Limb (tissue), 2 donors: ENCODE data around the gene LRGUK.
A peak's percentile ranks its signal among the peaks of the same experiment; 100 is the strongest.
"Not testable (repeated sequence)": the region's sequence is repeated elsewhere in the genome, so short reads cannot be mapped to it uniquely, and the experiment has no call there.

ENCODE experiments used
- DNase-seq, 2 donors: peaks; one replicate each; pipeline ENCODE4 v3.0.0-alpha.2; 2016; ENCODE audit errors: extremely low spot score in 2 of 2

LRGUK gene

DNA sequence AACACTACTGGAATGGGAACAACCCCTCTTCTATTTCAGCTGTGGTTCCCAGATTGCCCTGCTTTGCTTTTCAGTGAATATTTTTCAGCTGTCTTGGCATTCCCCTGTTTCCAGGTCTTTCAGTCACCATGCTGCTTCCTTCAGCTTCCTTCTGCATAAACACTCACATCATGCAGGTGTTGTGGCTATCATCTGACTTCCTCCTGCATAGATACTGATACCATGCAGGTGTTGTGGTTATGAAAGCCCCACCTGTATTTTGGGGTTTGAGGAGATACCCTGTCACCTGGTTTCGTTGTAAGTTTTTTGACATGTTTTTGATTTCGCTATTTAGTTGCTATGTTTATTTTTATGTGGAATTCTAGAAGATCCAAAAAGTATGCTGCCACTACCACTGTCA lies 118.1 kb downstream of the LRGUK start:
- no peak for DNase-seq

DNA sequence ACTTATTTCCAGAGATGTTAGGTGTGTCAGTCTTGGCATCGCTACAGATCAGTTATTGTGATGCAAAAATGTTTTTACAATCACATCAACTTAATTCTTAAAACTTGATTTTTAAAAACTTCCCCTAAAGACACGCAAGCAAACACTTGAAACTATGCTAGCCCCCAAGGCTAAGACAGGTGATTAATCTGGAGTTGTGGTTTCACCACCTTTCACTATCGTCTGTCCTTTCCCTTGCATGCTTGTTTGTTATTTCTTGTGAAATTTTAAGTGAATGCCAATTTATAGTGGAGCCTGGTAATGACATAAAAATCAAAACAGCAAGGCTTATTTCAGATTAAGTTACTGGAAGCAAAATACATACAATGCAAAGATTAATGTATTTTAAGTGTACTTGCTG lies 119.2 kb downstream of the LRGUK start:
- no peak for DNase-seq

DNA sequence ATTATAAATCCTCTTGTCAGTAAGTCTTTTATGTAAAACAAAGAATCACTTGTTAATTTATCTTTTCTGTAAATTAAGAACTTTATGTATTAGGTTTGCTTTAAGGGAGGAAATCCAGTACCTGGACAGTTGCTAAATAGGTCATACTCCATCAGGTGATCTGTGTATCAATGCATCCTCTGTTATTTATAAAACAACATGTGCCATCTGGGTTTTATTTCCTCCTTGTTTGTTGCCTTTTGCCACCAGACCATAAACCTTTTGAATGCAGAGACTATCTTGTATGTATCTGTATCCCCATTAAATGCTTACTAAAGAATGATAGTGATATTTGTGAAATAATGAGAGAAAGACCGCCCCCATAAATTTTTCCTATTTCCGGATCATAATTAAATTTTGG lies 119.6 kb downstream of the LRGUK start:
- DNase-seq: no peak

- no peak for DNase-seq
These were observed 121.1 kb downstream of the LRGUK start for GRCh38 chr7:134248196-134248595.

- DNase-seq: no peak
These were observed 127.2 kb downstream of the LRGUK start for GRCh38 chr7:134254311-134254710.

DNA sequence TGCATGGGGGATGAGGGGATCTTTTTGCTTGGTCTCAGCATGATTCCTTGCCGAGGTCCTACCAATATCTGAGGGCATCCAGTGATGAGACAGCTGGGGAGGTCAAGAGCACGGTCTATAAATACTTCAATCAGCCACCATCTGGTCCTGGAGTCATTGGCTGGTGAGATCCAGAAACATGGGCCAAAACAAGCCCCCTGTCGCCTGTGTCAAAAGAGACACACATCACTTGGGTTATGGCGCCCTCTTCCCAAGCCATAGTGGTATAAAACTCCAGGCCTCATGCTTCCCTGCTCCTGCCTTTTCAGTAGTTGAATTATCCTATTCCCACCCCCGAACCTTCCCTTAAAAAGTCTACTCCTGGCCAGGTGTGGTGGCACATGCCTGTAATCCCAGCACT lies 128.7 kb downstream of the LRGUK start:
- DNase-seq: peak in 1 of 2 donors; percentile 1

- no peak for DNase-seq
These were observed 135.2 kb downstream of the LRGUK start for GRCh38 chr7:134262322-134262721.

DNA sequence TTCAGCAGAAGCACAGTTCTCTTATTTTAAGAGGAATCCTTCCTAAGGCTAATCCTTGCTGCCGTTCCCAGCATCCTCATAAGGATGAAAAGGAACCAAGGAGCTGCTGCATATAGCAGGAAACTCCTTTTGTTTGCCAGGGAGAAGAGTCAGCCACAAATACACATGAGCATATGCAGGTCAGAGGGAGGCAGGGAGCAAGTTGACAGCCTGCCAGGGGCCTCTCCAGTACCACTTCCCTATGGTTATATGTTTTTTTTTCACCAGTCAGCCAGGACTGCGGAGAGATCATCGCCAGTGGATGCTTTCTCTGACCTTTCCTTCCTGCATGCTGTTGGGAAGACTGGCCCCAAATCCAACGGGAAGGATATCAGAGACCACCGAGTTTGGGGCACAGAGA lies 149.8 kb downstream of the LRGUK start:
- no peak for DNase-seq

DNA sequence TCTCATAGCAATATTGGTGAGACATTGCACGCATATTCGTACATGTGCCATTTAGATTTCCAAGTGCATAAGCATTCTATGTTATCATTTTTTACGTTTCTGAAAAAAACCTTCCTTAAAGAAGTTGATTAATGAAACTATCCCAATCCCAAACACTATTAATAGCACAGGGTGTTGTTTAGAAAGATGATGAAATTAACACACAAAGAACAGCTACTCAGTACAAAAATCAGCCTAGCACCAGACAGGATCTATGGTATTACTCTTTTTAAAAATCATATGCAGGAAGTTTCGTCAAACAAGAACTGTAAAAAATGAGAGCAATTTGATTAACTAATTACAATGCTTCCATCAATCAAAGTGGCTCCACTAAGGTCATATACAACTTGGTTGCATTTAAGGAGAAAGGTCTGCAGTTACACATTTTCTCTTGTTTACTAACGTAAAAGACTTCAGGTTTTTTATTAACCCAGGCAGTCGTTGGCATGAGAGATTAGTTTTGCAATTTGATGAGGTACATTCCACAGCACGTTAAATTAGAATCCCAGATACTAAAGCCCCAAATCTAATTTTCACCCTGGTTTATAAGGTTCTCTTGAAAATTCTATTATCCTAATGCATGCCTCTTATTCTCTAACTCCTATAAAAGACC lies 151.5 kb downstream of the LRGUK start:
- DNase-seq: no peak

DNA sequence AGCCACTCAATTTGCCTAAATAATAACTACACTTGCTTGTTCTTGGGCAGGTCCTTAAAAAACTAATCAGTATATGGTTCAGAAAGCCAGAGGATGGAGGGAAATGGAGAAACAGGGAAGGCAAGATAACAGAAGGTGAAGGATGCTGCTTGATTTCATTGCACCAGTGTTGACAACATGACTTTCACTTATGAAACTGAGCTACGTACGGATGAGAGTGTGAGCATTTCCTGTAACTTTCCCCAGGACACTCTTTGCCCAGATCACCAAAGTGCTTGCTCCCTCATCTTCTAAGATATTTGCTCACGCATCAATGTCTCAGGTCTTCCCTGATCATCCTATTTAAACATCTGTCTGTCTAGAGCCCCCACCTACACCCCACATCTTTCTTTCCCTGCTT lies 152.2 kb downstream of the LRGUK start:
- DNase-seq: no peak

DNA sequence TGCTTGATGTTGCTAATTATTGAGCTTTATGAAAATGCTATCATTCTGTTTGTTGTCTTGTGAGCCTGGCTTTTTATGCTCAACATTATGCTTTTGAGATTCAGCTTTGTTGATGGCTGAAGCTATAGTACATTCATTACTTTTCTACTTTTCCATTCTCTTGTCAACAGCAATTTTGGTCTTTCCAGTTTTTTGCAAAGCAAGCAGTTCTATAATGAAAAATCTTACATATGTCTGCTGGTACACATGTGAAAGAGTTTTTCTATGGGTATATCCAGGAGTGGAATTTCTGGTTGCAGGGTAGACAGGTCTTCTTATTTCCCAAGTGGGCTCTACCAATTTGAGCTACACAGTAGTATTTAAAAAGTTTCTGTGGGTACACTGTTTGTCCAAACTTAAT lies 152.8 kb downstream of the LRGUK start:
- DNase-seq: no peak

DNA sequence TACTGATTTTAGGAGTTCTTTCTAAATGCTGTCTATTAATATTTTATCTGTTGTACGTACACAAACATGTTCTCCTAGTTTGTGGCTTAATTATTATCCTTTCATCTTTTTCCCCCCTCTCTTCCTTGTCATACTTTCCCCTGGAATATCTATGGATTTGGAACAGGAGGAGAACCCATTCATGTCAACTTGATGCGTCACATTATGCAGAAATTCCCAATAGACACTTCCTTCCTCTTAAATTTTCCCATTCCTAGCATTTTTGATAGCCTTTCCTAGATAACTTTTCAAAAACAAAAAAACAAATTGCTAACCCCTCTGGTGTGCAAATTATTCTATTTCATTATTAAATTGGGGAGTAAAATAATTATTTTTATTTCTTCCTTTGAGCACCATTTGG lies 153.4 kb downstream of the LRGUK start:
- no peak for DNase-seq

DNA sequence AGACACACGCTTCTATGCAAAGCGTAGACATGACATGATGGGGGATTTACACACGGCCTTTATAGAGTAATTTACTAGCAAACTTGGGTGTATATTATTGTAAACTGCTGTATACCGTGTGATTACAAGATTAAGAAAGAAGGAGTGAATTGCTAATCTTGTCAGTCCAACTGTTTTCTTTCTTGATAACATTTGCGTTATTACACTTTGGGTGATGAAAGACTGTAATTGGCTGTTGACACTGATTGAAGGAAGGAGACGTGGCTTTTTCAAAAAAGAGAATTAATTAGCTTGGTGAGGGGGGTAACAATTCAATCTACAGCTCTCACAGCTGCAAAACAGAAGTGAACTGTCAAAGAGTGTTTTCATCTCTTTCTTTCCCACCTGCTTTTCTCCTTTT lies 156.9 kb downstream of the LRGUK start:
- no peak for DNase-seq

DNA sequence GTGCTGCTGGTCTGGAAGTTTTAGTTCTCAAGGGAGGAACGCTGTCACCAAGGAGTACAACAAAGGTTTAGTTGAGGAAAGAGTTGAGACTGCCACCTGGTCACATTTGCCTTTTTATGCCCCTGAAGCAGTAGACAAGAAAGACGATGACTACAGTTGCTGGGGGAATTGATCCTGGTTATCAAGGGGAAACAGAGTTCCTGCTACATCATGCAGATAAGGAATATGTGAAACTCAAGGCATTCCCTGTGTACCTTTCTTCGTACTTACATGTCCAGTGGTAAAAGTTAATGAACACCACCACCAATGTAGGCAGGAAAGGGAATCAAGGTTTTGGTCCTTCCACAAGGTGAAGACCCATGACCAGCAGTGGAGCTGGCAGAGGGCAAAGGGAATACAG lies 157.8 kb downstream of the LRGUK start:
- no peak for DNase-seq

DNA sequence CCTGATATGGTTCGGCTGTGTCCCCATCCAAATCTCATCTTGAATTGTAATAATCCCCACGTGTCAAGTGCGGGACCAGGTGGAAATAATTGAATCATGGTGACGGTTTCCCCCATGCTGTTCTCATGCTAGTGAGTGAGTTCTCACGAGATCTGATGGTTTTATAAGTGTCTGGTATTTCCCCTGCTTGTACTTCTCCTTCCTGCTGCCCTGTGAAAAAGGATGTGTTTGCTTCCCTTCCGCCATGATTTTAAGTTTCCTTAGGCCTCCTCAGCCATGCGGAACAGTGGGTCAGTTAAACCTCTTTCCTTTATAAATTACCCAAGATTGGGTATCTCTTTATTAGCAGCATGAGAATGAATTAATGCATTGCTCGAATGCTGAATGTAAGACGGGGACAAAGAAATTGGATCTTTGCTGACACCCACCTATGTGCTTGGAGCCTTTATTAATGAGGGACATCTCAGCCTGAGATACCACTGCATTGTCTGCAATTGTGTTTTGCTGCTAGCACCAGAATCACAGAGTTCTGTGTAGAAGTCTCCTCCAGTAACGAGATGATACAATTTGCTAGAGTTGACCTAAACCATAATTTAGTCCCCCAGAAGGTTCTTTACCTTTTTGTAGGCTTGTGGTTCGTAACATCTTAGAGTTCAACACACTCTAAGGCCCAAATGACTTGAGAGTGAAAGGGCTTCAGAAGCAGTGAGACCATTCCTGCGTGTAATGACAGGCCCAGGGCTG lies 160.9 kb downstream of the LRGUK start:
- DNase-seq: no peak

- DNase-seq: peak in 1 of 2 donors; percentile 2
These were observed 162.3 kb downstream of the LRGUK start for GRCh38 chr7:134289423-134289822.

DNA sequence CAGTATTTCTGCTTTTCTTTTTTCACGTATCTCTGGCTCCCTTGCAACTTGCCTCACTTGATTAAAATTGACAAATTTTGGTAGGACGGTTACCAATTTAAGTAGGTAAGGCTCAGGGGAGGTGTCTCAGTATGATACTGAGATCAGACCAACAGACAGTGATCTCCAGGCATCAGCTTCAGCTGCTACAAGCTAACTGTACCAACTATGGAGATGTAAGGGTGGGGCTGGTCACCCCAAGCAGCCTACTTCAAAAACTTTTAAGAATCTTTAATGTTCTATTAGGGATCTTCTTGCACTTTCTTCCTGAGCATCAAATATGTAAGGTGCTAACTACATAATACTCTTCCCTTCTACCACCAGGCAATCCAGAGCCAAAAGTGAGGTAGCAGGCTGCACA lies 162.7 kb downstream of the LRGUK start:
- no peak for DNase-seq

DNA sequence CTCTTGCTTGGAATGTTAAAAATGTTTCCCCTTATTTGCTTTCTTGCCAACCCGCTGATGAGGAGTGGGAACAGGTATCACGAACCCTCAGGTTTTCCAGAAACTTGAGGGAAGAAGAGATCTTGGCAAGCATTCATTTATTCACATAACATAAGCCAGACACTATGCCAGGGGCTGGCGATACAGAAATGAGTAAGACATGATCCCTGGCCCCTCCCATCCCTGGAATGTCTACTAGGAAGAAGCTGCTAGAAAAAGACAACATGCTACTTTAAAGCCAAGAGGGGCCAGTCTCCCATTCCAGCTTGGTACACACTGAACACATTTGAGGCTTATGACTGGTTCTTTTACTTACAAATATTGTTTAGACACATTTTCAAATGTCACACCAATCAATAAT lies 163.1 kb downstream of the LRGUK start:
- DNase-seq: no peak

GRCh38 chr7:134293002-134293740 lies 166.0 kb downstream of the LRGUK start:
- no peak for DNase-seq

- DNase-seq: not testable (repeated sequence)
These were observed 168.8 kb downstream of the LRGUK start for GRCh38 chr7:134295982-134296381.

- no peak for DNase-seq
These were observed 170.3 kb downstream of the LRGUK start for GRCh38 chr7:134297489-134297888.

DNA sequence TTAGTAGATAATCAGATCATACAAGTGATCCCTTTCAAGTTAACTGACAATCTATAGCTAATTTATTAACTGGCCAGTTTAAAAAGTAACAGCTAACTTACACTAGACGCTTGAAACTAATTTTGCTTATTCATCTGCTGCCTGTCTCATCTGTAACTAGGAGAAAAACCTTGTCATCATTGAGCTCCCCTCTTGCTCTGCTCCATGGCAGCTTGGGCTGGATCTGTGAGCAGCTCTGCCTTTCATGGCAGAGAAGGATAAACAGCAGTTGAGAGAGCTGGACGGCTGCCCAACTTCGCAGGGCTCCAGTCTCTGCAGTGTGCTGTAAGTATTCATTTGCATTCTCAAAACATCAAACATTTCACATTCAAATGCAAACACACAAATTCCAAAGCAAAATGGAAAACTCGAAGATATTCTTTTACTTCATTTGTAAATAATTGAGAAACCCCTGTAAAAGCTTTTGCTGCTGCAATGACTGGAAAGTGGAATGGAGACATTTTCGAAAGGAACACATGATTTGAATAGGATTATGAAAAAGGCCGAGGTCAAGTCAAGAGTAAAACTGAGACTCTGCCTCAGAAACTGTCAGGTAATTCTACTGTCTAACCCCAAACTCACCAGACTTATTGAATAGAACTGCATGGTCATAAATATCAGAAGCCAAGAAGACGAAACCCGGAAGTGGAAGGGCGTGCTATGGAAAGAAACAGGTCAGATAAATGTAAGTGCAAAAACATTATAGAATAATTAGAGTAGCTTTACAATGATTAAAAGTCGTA lies 172.0 kb downstream of the LRGUK start:
- no peak for DNase-seq
